Measurements from ENCODE around the gene GLDN.

GRCh38 chr15:51366071-51366470 is 24.6 kb downstream of the GLDN start:
- TF ChIP-seq CTCF (IDR thresholded peaks at IDR 0.05 in 4 of 5, conservative IDR thresholded peaks at IDR 0.05 in 1 of 5) (no peak), POLR2A (IDR thresholded peaks at IDR 0.05) (no peak)
